ENCODE measurements around the gene TSPAN18. TPM values are rescaled to one million over a fixed set of nuclear protein-coding genes. Genes with fewer than 3 reads are reported as not detected.

TSPAN18 gene
- total RNA-seq, 1 donor from 2014 or later = 2.8 TPM

DNA sequence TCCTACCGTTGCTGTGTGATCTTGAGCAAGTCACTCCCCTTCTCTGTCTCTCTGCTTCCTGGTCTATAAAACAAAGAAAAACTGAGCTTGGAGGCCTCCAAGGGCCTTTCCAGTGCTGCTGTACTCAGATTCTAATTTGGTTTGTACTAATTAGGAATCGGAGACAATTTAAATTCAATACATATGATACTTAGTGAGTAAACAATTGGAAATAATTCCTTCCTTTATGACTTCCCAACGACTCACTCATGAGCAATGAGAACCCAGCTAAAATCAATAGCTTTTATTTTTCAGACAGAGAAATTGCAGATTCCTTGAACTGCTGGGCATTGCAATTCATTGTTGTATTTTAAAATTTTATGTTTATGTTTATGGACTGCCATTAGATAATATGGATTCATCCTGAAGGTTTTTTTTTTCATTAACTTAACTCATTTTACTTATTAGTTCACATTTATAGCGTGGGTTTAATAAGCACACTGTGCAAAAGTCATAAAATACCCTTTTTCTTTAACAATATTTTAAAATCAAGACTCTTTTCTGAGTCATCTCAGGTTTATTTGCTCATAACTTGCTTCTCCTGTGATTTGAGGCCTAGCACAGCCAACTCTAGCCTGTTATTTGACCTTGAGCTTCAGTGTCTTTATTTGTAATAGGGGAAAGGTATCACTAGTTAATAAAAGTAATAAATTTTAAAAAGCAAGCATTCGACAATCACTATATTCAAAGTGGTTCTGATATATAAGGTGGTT, 128.2 kb downstream of the TSPAN18 start:
- no peaks in the 10 kb centered on the region for H3K36me3 Mint-ChIP-seq (ENCODE audit: low read depth)

GRCh38 chr11:44855493-44855849, 128.7 kb downstream of the TSPAN18 start:
- Mint-ChIP-seq H3K9me3 (no peaks in the 10 kb centered on the region), H3K4me3 (no peak overlapping the region), H3K4me1 (no peaks in the 10 kb centered on the region), H3K27me3 (no peaks in the 10 kb centered on the region), H3K36me3 (ENCODE audit: low read depth) (no peaks in the 10 kb centered on the region), H3K27ac (no peak overlapping the region)
- no peak for ATAC-seq (ENCODE audit: low read depth)
- TF ChIP-seq CTCF (IDR thresholded peaks at IDR 0.05) = no peak
- CTCF ChIA-PET = no interaction called here
- DNase-seq = no peak
- intact Hi-C loops (cut with micrococcal nuclease) = no loop called here
- POLR2A ChIA-PET = interaction anchor here (0.5 kb wide), 1 partner anchor 129 kb away, joined by 3 read pairs; the partner anchor contains the start of gene TSPAN18

More for the DNA sequence above, 128.2 kb downstream of the TSPAN18 start:
- Mint-ChIP-seq H3K9me3 (no peaks in the 10 kb centered on the region), H3K4me3 (no peak overlapping the region), H3K4me1 (no peaks in the 10 kb centered on the region), H3K27me3 (no peaks in the 10 kb centered on the region), H3K27ac (no peak overlapping the region)
- ChIA-PET CTCF (no interaction called here), POLR2A (interaction anchor here (0.5 kb wide), 1 partner anchor 128 kb away, joined by 3 read pairs; the partner anchor contains the start of gene TSPAN18)
- TF ChIP-seq CTCF (IDR thresholded peaks at IDR 0.05) = no peak
- DNase-seq (no peak), ATAC-seq (ENCODE audit: low read depth) (no peak)
- intact Hi-C loops (cut with micrococcal nuclease) = no loop called here

GRCh38 chr11:44857490-44858090, 130.8 kb downstream of the TSPAN18 start:
- ChIA-PET POLR2A (no interaction called here), CTCF (no interaction called here)
- ATAC-seq (ENCODE audit: low read depth) (no peak), DNase-seq (no peak)
- Mint-ChIP-seq H3K27me3 (peaks cover 5% of the 10 kb centered on the region), H3K9me3 (no peaks in the 10 kb centered on the region), H3K27ac (no peak overlapping the region), H3K4me1 (peaks cover 11% of the 10 kb centered on the region), H3K36me3 (ENCODE audit: low read depth) (no peaks in the 10 kb centered on the region), H3K4me3 (no peak overlapping the region)
- no peak for TF ChIP-seq CTCF (IDR thresholded peaks at IDR 0.05)
- intact Hi-C loops (cut with micrococcal nuclease) = no loop called here

GRCh38 chr11:44858796-44859527, 132.2 kb downstream of the TSPAN18 start:
- H3K27ac Mint-ChIP-seq = no peak overlapping the region

More at GRCh38 chr11:44858796-44859527, 132.2 kb downstream of the TSPAN18 start:
- CTCF ChIA-PET = no interaction called here
- TF ChIP-seq CTCF (IDR thresholded peaks at IDR 0.05) = no peak
- Mint-ChIP-seq H3K36me3 (ENCODE audit: low read depth) (no peaks in the 10 kb centered on the region), H3K27me3 (peaks cover 9% of the 10 kb centered on the region), H3K4me3 (no peak overlapping the region), H3K9me3 (no peaks in the 10 kb centered on the region), H3K4me1 (peaks cover 13% of the 10 kb centered on the region)
- DNase-seq (no peak), ATAC-seq (ENCODE audit: low read depth) (no peak)
- POLR2A ChIA-PET = no interaction called here
- intact Hi-C loops (cut with micrococcal nuclease) = no loop called here
